ENCODE measurements around the gene ARIH1. TPM values are rescaled to one million over a fixed set of nuclear protein-coding genes. Genes with fewer than 3 reads are reported as not detected.

ARIH1 gene
- total RNA-seq, 1 donor from 2014 or later: 184 TPM

GRCh38 chr15:72532991-72533601 lies 59.0 kb downstream of the ARIH1 start:
- peak; percentile 35 for ATAC-seq
- intact Hi-C loops (cut with micrococcal nuclease): no loop called here

GRCh38 chr15:72534523-72534922 lies 60.4 kb downstream of the ARIH1 start:
- intact Hi-C loops (cut with micrococcal nuclease): no loop called here
- ATAC-seq: no peak
- DNase-seq: no peak

More at GRCh38 chr15:72532991-72533601, 59.0 kb downstream of the ARIH1 start:
- DNase-seq: no peak

- intact Hi-C loops (cut with micrococcal nuclease): no loop called here
- ATAC-seq (no peak), DNase-seq (no peak)
These were observed 61.8 kb downstream of the ARIH1 start for GRCh38 chr15:72535911-72536310.

GRCh38 chr15:72536506-72536905 lies 62.4 kb downstream of the ARIH1 start:
- intact Hi-C loops (cut with micrococcal nuclease): no loop called here
- no peak for DNase-seq
- no peak for ATAC-seq

- no peak for DNase-seq
- ATAC-seq: no peak
- intact Hi-C loops (cut with micrococcal nuclease): no loop called here
These were observed 64.8 kb downstream of the ARIH1 start for GRCh38 chr15:72538931-72539330.

- intact Hi-C loops (cut with micrococcal nuclease): no loop called here
- ATAC-seq (no peak), DNase-seq (no peak)
These were observed 66.6 kb downstream of the ARIH1 start for GRCh38 chr15:72540606-72541237.

- ATAC-seq (peak; percentile 54), DNase-seq (no peak)
- intact Hi-C loops (cut with micrococcal nuclease): no loop called here
These were observed 67.5 kb downstream of the ARIH1 start for GRCh38 chr15:72541674-72542073.

- intact Hi-C loops (cut with micrococcal nuclease): no loop called here
- DNase-seq (no peak), ATAC-seq (no peak)
These were observed 71.0 kb downstream of the ARIH1 start for GRCh38 chr15:72545156-72545555.

GRCh38 chr15:72554471-72555425 lies 80.6 kb downstream of the ARIH1 start:
- no peak for ATAC-seq
- DNase-seq: no peak
- intact Hi-C loops (cut with micrococcal nuclease): no loop called here

- ATAC-seq (no peak), DNase-seq (no peak)
- intact Hi-C loops (cut with micrococcal nuclease): no loop called here
These were observed 85.7 kb downstream of the ARIH1 start for GRCh38 chr15:72559781-72560180.

GRCh38 chr15:72560458-72560857 lies 86.3 kb downstream of the ARIH1 start:
- intact Hi-C loops (cut with micrococcal nuclease): no loop called here
- ATAC-seq: no peak

GRCh38 chr15:72562386-72562785 lies 88.3 kb downstream of the ARIH1 start:
- DNase-seq (no peak), ATAC-seq (no peak)
- intact Hi-C loops (cut with micrococcal nuclease): no loop called here

More at GRCh38 chr15:72560458-72560857, 86.3 kb downstream of the ARIH1 start:
- DNase-seq: no peak

- ATAC-seq: no peak
- intact Hi-C loops (cut with micrococcal nuclease): no loop called here
- no peak for DNase-seq
These were observed 88.7 kb downstream of the ARIH1 start for GRCh38 chr15:72562878-72563277.

- no peak for ATAC-seq
- DNase-seq: no peak
- intact Hi-C loops (cut with micrococcal nuclease): no loop called here
These were observed 90.0 kb downstream of the ARIH1 start for GRCh38 chr15:72564091-72564490.

GRCh38 chr15:72566973-72567372 lies 92.8 kb downstream of the ARIH1 start:
- intact Hi-C loops (cut with micrococcal nuclease): no loop called here
- no peak for DNase-seq
- ATAC-seq: no peak

- DNase-seq (no peak), ATAC-seq (no peak)
- intact Hi-C loops (cut with micrococcal nuclease): no loop called here
These were observed 95.9 kb downstream of the ARIH1 start for GRCh38 chr15:72570059-72570458.

- ATAC-seq: no peak
- intact Hi-C loops (cut with micrococcal nuclease): no loop called here
- DNase-seq: no peak
These were observed 105.7 kb downstream of the ARIH1 start for GRCh38 chr15:72579814-72580213.

- ATAC-seq (peak; percentile 70), DNase-seq (peak; percentile 28)
- intact Hi-C loops (cut with micrococcal nuclease): no loop called here
These were observed 109.9 kb downstream of the ARIH1 start for GRCh38 chr15:72584006-72584405.

GRCh38 chr15:72585025-72585424 lies 110.9 kb downstream of the ARIH1 start:
- no peak for DNase-seq
- no peak for ATAC-seq
- intact Hi-C loops (cut with micrococcal nuclease): no loop called here

- intact Hi-C loops (cut with micrococcal nuclease): no loop called here
- ATAC-seq: no peak
- no peak for DNase-seq
These were observed 111.4 kb downstream of the ARIH1 start for GRCh38 chr15:72585476-72586058.
